Fibroblast of lung (primary cell): Measurements from ENCODE around the gene IL13. TPM values are rescaled to one million over a fixed set of nuclear protein-coding genes. Genes with fewer than 3 reads are reported as not detected.
"Not testable (repeated sequence)": the region's sequence is repeated elsewhere in the genome, so short reads cannot be mapped to it uniquely, and the experiment has no call there.

Source experiments
- DNase-seq, 2 donors: peaks; one replicate each; pipeline versions ENCODE4 v3.0.0 to v3.0.0-alpha.2; 2010; ENCODE audit warnings: low read depth in 2 of 2
- H2AFZ ChIP-seq: 2 replicates; pipeline ENCODE4 v1.5.1; 2012; ENCODE audit warnings: low read length, control low read depth, inconsistent platforms
- H3K27ac ChIP-seq: 2 replicates; pipeline ENCODE4 v1.5.1; 2011; ENCODE audit warnings: low read length, control low read depth; ENCODE audit not compliant: insufficient read depth
- H3K27me3 ChIP-seq: 2 replicates; pipeline ENCODE4 v1.5.1; 2011; ENCODE audit warnings: mild to moderate bottlenecking, low read length; ENCODE audit not compliant: control insufficient read depth, insufficient read depth
- H3K36me3 ChIP-seq: 2 replicates; pipeline ENCODE4 v1.5.1; 2011; ENCODE audit warnings: low read length; ENCODE audit not compliant: control insufficient read depth, insufficient read depth
- H3K4me1 ChIP-seq: 2 replicates; pipeline ENCODE4 v1.5.1; 2011; ENCODE audit warnings: low read length; ENCODE audit not compliant: control insufficient read depth, insufficient read depth; ENCODE audit errors: extremely low read depth
- H3K4me2 ChIP-seq: 2 replicates; pipeline ENCODE4 v1.5.1; 2011; ENCODE audit warnings: low read length, control low read depth; ENCODE audit not compliant: insufficient read depth; ENCODE audit errors: extremely low read depth
- H3K4me3 ChIP-seq, 4 experiments: fragments of 200-600 bp in 1 of 4; sonication (generic) in 1 of 4; replicated peaks in 1 of 4; 2 replicates each; pipeline ENCODE4 v1.5.1; 2011 to 2016; ENCODE audit warnings: low read length in 4 of 4, low read depth in 3 of 4, mild to moderate bottlenecking in 3 of 4, control low read depth in 2 of 4, inconsistent platforms in 1 of 4, mixed read lengths in 1 of 4; ENCODE audit not compliant: insufficient read depth in 1 of 4; ENCODE audit errors: control extremely low read depth in 1 of 4
- H3K79me2 ChIP-seq: 2 replicates; pipeline ENCODE4 v1.5.1; 2012; ENCODE audit warnings: mild to moderate bottlenecking, low read length, inconsistent platforms; ENCODE audit not compliant: control insufficient read depth, insufficient read depth
- H3K9ac ChIP-seq: 2 replicates; pipeline ENCODE4 v1.5.1; 2011; ENCODE audit warnings: mild to moderate bottlenecking, low read length, control low read depth; ENCODE audit not compliant: insufficient read depth
- H3K9me3 ChIP-seq: 2 replicates; pipeline ENCODE4 v1.5.1; 2012; ENCODE audit warnings: low read depth, low read length; ENCODE audit not compliant: control insufficient read depth, insufficient read depth
- H4K20me1 ChIP-seq: 2 replicates; pipeline ENCODE4 v1.5.1; 2011; ENCODE audit warnings: low read length; ENCODE audit not compliant: control insufficient read depth, insufficient read depth; ENCODE audit errors: extremely low read depth
- EZH2 ChIP-seq: IDR thresholded peaks from 2 replicates; pipeline ENCODE4 v1.5.1; 2012; ENCODE audit warnings: low read length, control low read depth, mild to moderate bottlenecking; ENCODE audit errors: missing control alignments
- polyA plus RNA-seq, 2 donors: library from polyadenylated mRNA; depleted of rRNA in 1 of 2; stranded (reverse) in 1 of 2; unstranded in 1 of 2; fragments of >200 nt; gene quantifications; 2 replicates each; pipeline ENCODE4 v1.2.1, GENCODE V29; 2011 to 2012; ENCODE audit warnings: missing spikeins in 1 of 2
- total RNA-seq: library from RNA; depleted of rRNA; stranded (reverse); fragments of >200 nt; gene quantifications from 2 replicates; pipeline ENCODE4 v1.2.1, GENCODE V29; 2014
- TF ChIP-seq, protein P1 (sequence below), 2 donors: IDR thresholded peaks in 1 of 2; conservative IDR thresholded peaks in 1 of 2; 1 replicate in 1 of 2; 2 replicates in 1 of 2; pipeline ENCODE4 v1.5.1; 2011 to 2012; ENCODE audit warnings: low read length in 2 of 2, control low read depth in 1 of 2, inconsistent platforms in 1 of 2, low read depth in 1 of 2, mild to moderate bottlenecking in 1 of 2

The IL13 gene
- total and polyA plus RNA-seq, 2 donors (not counting 1 experiment from before 2014, with no cell fraction given) = not detected

DNA sequence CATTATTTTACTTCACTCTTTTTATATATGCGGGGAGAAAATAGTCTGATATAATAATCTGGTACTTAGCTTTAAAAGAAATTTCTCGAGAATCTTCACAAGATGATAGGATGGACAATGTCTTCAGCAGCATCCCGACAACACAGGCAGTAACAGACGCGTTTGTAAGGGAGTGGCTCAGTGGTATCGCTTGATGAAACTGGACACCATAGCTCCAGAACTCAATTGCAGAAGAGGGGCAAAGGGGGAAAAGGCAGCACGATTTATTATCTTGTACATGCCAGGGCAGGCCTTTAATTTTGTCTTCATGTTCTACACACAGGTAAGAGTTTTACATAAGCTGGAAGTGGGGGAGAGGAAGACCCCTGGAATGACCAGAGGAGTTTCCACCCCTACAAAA is 31.5 kb downstream of the IL13 start:
- Histone ChIP-seq H2AFZ (no peak overlapping the region), H3K4me2 (no peak overlapping the region), H3K9ac (no peak overlapping the region), H3K27me3 (no peaks in the 10 kb centered on the region), H3K4me3 (no peak overlapping the region), H3K79me2 (no peaks in the 10 kb centered on the region), H3K36me3 (no peaks in the 10 kb centered on the region), H4K20me1 (no peaks in the 10 kb centered on the region), H3K27ac (no peak overlapping the region), H3K4me1 (no peaks in the 10 kb centered on the region), H3K9me3 (no peaks in the 10 kb centered on the region)
- no peak for TF ChIP-seq EZH2
- TF ChIP-seq, protein P1, sequence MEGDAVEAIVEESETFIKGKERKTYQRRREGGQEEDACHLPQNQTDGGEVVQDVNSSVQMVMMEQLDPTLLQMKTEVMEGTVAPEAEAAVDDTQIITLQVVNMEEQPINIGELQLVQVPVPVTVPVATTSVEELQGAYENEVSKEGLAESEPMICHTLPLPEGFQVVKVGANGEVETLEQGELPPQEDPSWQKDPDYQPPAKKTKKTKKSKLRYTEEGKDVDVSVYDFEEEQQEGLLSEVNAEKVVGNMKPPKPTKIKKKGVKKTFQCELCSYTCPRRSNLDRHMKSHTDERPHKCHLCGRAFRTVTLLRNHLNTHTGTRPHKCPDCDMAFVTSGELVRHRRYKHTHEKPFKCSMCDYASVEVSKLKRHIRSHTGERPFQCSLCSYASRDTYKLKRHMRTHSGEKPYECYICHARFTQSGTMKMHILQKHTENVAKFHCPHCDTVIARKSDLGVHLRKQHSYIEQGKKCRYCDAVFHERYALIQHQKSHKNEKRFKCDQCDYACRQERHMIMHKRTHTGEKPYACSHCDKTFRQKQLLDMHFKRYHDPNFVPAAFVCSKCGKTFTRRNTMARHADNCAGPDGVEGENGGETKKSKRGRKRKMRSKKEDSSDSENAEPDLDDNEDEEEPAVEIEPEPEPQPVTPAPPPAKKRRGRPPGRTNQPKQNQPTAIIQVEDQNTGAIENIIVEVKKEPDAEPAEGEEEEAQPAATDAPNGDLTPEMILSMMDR (conservative IDR thresholded peaks at IDR 0.05 in 1 of 2, IDR thresholded peaks at IDR 0.05 in 1 of 2; ENCODE audit: low read depth in 1 of 2, low read length in 2 of 2) = no peak
- DNase-seq = no peak

DNA sequence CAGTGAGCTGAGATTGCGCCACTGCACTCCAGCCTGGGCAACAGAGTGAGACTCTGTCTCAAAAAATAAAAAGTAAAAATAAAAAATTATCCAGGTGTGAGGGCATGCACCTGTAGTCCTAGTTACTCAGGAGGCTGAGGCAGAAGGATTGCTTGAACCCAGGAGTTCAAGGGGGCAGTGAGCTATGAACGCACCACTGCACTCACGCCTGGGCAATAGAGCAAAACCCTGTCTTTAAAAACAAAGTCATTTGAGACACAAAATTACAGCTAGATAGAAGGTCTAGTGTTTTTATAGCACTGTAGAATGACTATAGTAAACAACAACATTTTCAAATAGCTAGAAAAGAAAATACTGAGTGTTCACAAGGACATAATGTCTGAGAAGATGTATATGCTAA is 32.2 kb downstream of the IL13 start:
- Histone ChIP-seq H3K27me3 (no peaks in the 10 kb centered on the region), H3K9me3 (no peaks in the 10 kb centered on the region), H3K27ac (no peak overlapping the region), H3K4me1 (no peaks in the 10 kb centered on the region), H4K20me1 (no peaks in the 10 kb centered on the region), H3K4me2 (no peak overlapping the region), H3K4me3 (no peak overlapping the region), H3K9ac (no peak overlapping the region), H3K79me2 (no peaks in the 10 kb centered on the region), H3K36me3 (no peaks in the 10 kb centered on the region), H2AFZ (no peak overlapping the region)
- no peak for DNase-seq
- TF ChIP-seq, protein P1 (conservative IDR thresholded peaks at IDR 0.05 in 1 of 2, IDR thresholded peaks at IDR 0.05 in 1 of 2; ENCODE audit: low read depth in 1 of 2, low read length in 2 of 2) = no peak
- TF ChIP-seq EZH2 = no peak

DNA sequence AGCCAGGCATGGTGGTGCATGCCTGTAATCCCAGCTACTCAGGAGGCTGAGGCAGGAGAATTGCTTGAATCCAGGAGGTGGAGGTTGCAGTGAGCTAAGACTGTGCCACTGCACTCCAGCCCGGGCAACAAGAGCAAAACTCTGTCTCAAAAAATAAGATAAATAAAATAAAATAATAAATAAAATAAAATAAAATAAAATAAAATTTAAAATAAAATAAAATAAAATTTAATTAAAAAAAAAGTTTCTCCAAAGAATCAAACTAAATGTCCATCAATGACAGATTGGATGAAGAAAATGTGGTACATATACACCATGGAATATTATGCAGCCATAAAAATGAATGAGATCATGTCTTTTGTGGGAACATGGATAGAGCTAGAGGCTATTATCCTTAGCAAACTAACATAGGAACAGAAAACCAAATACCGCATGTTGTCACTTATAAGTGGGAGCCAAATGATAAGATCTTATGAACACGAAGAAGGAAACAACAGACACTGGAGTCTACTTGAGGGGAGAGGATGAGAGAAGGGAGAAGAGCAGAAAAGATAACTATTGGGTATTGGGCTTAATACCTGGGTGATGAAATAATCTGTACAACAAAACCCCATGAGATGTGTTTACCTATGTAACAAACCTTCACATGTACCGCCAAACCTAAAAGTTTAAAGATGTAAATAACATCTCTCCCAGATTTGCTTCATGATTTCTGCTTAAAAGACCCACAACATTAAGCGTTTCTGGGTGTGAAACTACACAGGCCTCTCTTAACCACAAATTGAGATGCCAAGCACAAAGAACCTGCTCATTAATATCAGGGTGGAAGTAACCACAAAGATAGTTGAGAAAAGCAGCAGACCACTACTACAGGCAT is 34.0 kb downstream of the IL13 start:
- H3K36me3 ChIP-seq, H3K9ac ChIP-seq, H3K4me3 ChIP-seq, H3K79me2 ChIP-seq, H2AFZ ChIP-seq, H3K27ac ChIP-seq, H3K27me3 ChIP-seq, DNase-seq, H3K4me1 ChIP-seq, H3K9me3 ChIP-seq, H3K4me2 ChIP-seq, H4K20me1 ChIP-seq: not testable (repeated sequence)
